Tibial nerve (tissue), 3 donors: ENCODE data around the gene JADE2.

ENCODE experiments used
- POLR2A ChIP-seq, 2 donors: fragments of 450-650 bp; IDR thresholded peaks; one replicate each; pipeline ENCODE4 v1.6.1; 2017; ENCODE audit warnings: antibody characterized with exemption in 2 of 2, mild to moderate bottlenecking in 2 of 2, moderate library complexity in 2 of 2
- TF ChIP-seq, protein P1 (sequence below), 5 experiments: fragments of 200-600 bp in 3 of 5; fragments of 450-650 bp in 2 of 5; sonication (generic) in 3 of 5; IDR thresholded peaks; one replicate each; pipeline ENCODE4 v1.5.1; 2016 to 2019; ENCODE audit warnings: antibody characterized with exemption in 5 of 5, mild to moderate bottlenecking in 3 of 5, moderate library complexity in 2 of 5

GRCh38 chr5:134594336-134594735 lies 68.9 kb downstream of the JADE2 start:
- TF ChIP-seq POLR2A (IDR thresholded peaks at IDR 0.05): no peak
- TF ChIP-seq, protein P1, sequence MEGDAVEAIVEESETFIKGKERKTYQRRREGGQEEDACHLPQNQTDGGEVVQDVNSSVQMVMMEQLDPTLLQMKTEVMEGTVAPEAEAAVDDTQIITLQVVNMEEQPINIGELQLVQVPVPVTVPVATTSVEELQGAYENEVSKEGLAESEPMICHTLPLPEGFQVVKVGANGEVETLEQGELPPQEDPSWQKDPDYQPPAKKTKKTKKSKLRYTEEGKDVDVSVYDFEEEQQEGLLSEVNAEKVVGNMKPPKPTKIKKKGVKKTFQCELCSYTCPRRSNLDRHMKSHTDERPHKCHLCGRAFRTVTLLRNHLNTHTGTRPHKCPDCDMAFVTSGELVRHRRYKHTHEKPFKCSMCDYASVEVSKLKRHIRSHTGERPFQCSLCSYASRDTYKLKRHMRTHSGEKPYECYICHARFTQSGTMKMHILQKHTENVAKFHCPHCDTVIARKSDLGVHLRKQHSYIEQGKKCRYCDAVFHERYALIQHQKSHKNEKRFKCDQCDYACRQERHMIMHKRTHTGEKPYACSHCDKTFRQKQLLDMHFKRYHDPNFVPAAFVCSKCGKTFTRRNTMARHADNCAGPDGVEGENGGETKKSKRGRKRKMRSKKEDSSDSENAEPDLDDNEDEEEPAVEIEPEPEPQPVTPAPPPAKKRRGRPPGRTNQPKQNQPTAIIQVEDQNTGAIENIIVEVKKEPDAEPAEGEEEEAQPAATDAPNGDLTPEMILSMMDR (IDR thresholded peaks at IDR 0.05): no peak
